ENCODE results near the gene RILPL1.
"Not testable (repeated sequence)": the region's sequence is repeated elsewhere in the genome, so short reads cannot be mapped to it uniquely, and the experiment has no call there.

The RILPL1 gene

GRCh38 chr12:123492339-123493039 is 41.0 kb downstream of the RILPL1 start:
- DNase-seq = not testable (repeated sequence)

- DNase-seq = no peak
These were observed 42.0 kb downstream of the RILPL1 start for GRCh38 chr12:123491481-123491880.

GRCh38 chr12:123491056-123491455 is 42.5 kb downstream of the RILPL1 start:
- no peak for DNase-seq

GRCh38 chr12:123490089-123490488 is 43.4 kb downstream of the RILPL1 start:
- no peak for DNase-seq

- no peak for DNase-seq
These were observed 43.9 kb downstream of the RILPL1 start for GRCh38 chr12:123489580-123489979.

- DNase-seq = no peak
These were observed 44.8 kb downstream of the RILPL1 start for GRCh38 chr12:123488539-123489230.

- no peak for DNase-seq
These were observed 46.1 kb downstream of the RILPL1 start for GRCh38 chr12:123487428-123487827.

- DNase-seq = no peak
These were observed 47.8 kb downstream of the RILPL1 start for GRCh38 chr12:123485756-123486155.

GRCh38 chr12:123483602-123484248 is 49.8 kb downstream of the RILPL1 start:
- DNase-seq = no peak

- DNase-seq = no peak
These were observed 50.6 kb downstream of the RILPL1 start for GRCh38 chr12:123482876-123483275.

GRCh38 chr12:123481251-123481650 is 52.3 kb downstream of the RILPL1 start:
- not testable (repeated sequence) for DNase-seq

GRCh38 chr12:123479442-123480180 is 53.9 kb downstream of the RILPL1 start:
- DNase-seq = no peak

GRCh38 chr12:123478762-123479161 is 54.8 kb downstream of the RILPL1 start:
- DNase-seq = no peak

- DNase-seq = no peak
These were observed 55.5 kb downstream of the RILPL1 start for GRCh38 chr12:123478069-123478468.

- DNase-seq = no peak
These were observed 58.2 kb downstream of the RILPL1 start for GRCh38 chr12:123475246-123475703.

GRCh38 chr12:123474485-123475245 is 58.9 kb downstream of the RILPL1 start:
- no peak for DNase-seq

- DNase-seq = no peak
These were observed 61.1 kb downstream of the RILPL1 start for GRCh38 chr12:123472438-123472849.

- DNase-seq = no peak
These were observed 62.0 kb downstream of the RILPL1 start for GRCh38 chr12:123471374-123472068.

GRCh38 chr12:123469978-123470377 is 63.5 kb downstream of the RILPL1 start:
- DNase-seq = no peak

GRCh38 chr12:123468786-123469185 is 64.7 kb downstream of the RILPL1 start:
- DNase-seq = no peak

GRCh38 chr12:123465084-123465483 is 68.4 kb downstream of the RILPL1 start:
- no peak for DNase-seq

GRCh38 chr12:123463174-123463573 is 70.3 kb downstream of the RILPL1 start:
- DNase-seq = not testable (repeated sequence)

Measured in NCI-H774 (cell line).